Measurements from ENCODE around the gene ARHGAP27. TPM values are rescaled to one million over a fixed set of nuclear protein-coding genes. Genes with fewer than 3 reads are reported as not detected.

The ARHGAP27 gene
- total RNA-seq, 1 donor from 2014 or later: 1.0 TPM

DNA sequence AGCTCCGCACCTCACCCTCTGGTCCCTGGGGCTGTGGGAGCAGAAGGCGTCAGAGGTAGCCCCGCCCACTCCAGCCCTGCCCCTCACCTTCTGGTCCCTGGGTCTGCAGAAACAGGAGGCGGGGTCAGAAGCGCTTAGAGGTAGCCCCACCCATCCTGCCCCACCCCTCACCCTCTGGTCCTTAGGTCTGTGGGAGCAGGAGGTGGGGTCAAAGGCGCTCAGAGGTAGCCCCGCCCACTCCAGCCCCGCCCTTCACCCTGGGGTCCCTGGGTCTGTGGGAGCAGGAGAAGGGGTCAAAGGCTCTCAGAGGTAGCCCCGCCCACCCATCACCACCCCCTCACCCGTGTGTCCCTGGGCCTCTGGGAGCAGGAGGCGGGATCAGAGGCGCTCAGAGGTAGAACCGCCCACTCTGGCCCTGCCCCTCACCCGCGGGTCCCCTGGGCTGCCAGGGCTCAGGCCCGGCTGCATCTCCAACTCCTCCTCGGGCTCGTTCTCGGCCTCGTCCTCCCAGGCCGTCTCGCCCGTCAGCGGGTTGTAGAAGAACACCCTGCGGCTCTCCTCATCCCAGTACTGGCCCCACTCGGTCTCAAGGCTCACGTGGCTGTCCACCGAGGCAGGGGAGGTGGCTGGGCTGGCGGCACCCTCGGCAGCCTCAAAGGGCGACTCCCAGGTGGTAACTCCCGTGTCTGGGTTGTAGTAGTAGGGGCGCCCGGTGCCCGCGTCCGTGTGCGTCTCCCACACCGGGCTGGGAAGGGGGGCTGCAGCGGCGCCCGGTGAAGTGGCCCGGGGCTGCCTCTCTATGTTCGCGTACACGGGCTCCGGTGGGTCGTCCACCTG, 27.2 kb downstream of the ARHGAP27 start:
- H3K9ac ChIP-seq: no peak overlapping the region
- H3K36me3 ChIP-seq: no peaks in the 10 kb centered on the region
- no peaks in the 10 kb centered on the region for H3K9me3 ChIP-seq (ENCODE audit: low read depth)
- H4K20me1 ChIP-seq (ENCODE audit: low read depth): no peaks in the 10 kb centered on the region
- H3F3A ChIP-seq (ENCODE audit: low read depth): peaks cover 4% of the 10 kb centered on the region
- Mint-ChIP-seq H3K36me3 (no peaks in the 10 kb centered on the region), H3K9me3 (no peaks in the 10 kb centered on the region), H3K27ac (no peak overlapping the region), H3K4me1 (peaks cover 24% of the 10 kb centered on the region), H3K27me3 (ENCODE audit: insufficient read depth, low read depth) (peaks cover 4% of the 10 kb centered on the region), H3K4me3 (peak overlapping the region; percentile 72)
- TF ChIP-seq, protein P1, sequence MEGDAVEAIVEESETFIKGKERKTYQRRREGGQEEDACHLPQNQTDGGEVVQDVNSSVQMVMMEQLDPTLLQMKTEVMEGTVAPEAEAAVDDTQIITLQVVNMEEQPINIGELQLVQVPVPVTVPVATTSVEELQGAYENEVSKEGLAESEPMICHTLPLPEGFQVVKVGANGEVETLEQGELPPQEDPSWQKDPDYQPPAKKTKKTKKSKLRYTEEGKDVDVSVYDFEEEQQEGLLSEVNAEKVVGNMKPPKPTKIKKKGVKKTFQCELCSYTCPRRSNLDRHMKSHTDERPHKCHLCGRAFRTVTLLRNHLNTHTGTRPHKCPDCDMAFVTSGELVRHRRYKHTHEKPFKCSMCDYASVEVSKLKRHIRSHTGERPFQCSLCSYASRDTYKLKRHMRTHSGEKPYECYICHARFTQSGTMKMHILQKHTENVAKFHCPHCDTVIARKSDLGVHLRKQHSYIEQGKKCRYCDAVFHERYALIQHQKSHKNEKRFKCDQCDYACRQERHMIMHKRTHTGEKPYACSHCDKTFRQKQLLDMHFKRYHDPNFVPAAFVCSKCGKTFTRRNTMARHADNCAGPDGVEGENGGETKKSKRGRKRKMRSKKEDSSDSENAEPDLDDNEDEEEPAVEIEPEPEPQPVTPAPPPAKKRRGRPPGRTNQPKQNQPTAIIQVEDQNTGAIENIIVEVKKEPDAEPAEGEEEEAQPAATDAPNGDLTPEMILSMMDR (IDR thresholded peaks at IDR 0.05): no peak
- TF ChIP-seq EZH2 (IDR thresholded peaks at IDR 0.05) (no peak), EZH2phosphoT487 (IDR thresholded peaks at IDR 0.05) (no peak)
- no peak overlapping the region for H3K27ac ChIP-seq
- peak overlapping the region; percentile 51 for H3K4me3 ChIP-seq
- H2AFZ ChIP-seq (replicated peaks): peak overlapping the region; percentile 90
- H3K27me3 ChIP-seq: no peaks in the 10 kb centered on the region
- DNase-seq (ENCODE audit: low spot score): peak; percentile 97
- no peaks in the 10 kb centered on the region for H3K79me2 ChIP-seq (ENCODE audit: low read depth)
- peak overlapping the region; percentile 87 for H3K4me2 ChIP-seq
- peaks cover 13% of the 10 kb centered on the region for H3K4me1 ChIP-seq

DNA sequence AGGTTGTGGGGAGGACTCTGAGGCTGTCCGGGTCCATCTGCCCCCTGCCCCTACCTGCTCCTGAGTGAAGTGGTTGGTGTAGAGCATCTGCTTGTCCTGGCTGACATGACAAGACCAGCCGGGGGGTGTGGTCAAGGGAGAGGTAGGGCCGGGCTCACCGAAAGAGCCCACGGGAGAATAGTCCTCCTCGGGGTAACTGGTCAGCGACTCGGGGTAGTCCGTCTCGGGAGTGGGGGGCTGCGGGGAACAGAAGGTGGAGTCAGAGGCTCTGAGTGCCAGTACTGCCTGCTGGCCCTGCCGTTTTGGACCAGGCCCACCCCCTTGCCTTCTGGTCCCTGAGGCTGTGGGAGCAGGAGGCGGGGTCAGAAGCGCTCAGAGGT, 27.8 kb downstream of the ARHGAP27 start:
- H3K4me3 Mint-ChIP-seq: no peak overlapping the region
- H3K27ac Mint-ChIP-seq: no peak overlapping the region
- TF ChIP-seq EZH2 (IDR thresholded peaks at IDR 0.05) (no peak), EZH2phosphoT487 (IDR thresholded peaks at IDR 0.05) (no peak)
- TF ChIP-seq, protein P1 (IDR thresholded peaks at IDR 0.05): no peak
- DNase-seq (ENCODE audit: low spot score): no peak
- no peak overlapping the region for H2AFZ ChIP-seq (replicated peaks)
- H3K4me2 ChIP-seq: peak overlapping the region; percentile 87
- H3K79me2 ChIP-seq (ENCODE audit: low read depth): no peaks in the 10 kb centered on the region
- no peaks in the 10 kb centered on the region for H3K27me3 ChIP-seq
- no peaks in the 10 kb centered on the region for H3K9me3 Mint-ChIP-seq
- peaks cover 4% of the 10 kb centered on the region for H3K27me3 Mint-ChIP-seq (ENCODE audit: insufficient read depth, low read depth)
- H3K4me1 ChIP-seq: peaks cover 11% of the 10 kb centered on the region
- peaks cover 21% of the 10 kb centered on the region for H3K4me1 Mint-ChIP-seq
- H3K36me3 Mint-ChIP-seq: no peaks in the 10 kb centered on the region
- H3F3A ChIP-seq (ENCODE audit: low read depth): peaks cover 4% of the 10 kb centered on the region
- no peaks in the 10 kb centered on the region for H4K20me1 ChIP-seq (ENCODE audit: low read depth)
- no peak overlapping the region for H3K27ac ChIP-seq
- H3K36me3 ChIP-seq: no peaks in the 10 kb centered on the region
- no peaks in the 10 kb centered on the region for H3K9me3 ChIP-seq (ENCODE audit: low read depth)
- H3K4me3 ChIP-seq: no peak overlapping the region
- H3K9ac ChIP-seq: no peak overlapping the region

DNA sequence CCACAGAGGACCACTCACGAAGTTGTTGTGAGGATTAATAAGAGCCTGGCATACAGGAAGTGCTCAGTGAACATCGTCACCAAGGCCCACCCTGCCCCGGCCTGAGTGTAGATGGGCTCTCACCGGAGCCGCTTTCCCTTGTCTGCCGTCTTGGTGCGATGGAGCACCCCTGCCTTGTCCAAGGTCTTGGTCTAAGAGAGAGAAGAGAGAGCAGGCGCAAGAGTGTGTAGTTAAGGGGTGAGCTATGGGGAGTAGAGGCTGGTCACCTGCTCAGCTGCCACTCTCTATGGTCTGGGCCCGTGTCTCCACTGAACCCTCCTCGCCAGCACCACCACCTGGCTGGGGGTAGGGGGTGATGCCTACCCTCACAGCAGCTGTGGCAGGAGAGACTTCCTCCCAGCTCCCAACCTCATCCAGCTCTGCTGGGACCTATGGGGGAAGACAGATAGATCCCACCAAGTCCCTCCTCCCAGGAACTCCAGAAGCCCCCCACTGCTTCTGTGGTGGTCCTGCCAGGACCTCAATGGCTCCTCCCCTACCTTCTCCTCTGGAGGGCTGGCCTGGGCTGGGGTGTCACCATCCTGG, 28.7 kb downstream of the ARHGAP27 start:
- peaks cover 11% of the 10 kb centered on the region for H3K4me1 ChIP-seq
- H3F3A ChIP-seq (ENCODE audit: low read depth): peaks cover 4% of the 10 kb centered on the region
- TF ChIP-seq EZH2phosphoT487 (IDR thresholded peaks at IDR 0.05): no peak
- no peaks in the 10 kb centered on the region for H3K9me3 ChIP-seq (ENCODE audit: low read depth)
- H3K27ac ChIP-seq: no peak overlapping the region
- Mint-ChIP-seq H3K36me3 (no peaks in the 10 kb centered on the region), H3K27me3 (ENCODE audit: insufficient read depth, low read depth) (peaks cover 2% of the 10 kb centered on the region), H3K4me1 (peaks cover 18% of the 10 kb centered on the region), H3K27ac (no peak overlapping the region), H3K9me3 (no peaks in the 10 kb centered on the region), H3K4me3 (no peak overlapping the region)
- H3K79me2 ChIP-seq (ENCODE audit: low read depth): no peaks in the 10 kb centered on the region
- H3K27me3 ChIP-seq: no peaks in the 10 kb centered on the region
- no peak overlapping the region for H3K4me3 ChIP-seq
- no peak for DNase-seq (ENCODE audit: low spot score)
- no peaks in the 10 kb centered on the region for H4K20me1 ChIP-seq (ENCODE audit: low read depth)
- H3K4me2 ChIP-seq: no peak overlapping the region
- no peaks in the 10 kb centered on the region for H3K36me3 ChIP-seq
- no peak overlapping the region for H3K9ac ChIP-seq
- no peak overlapping the region for H2AFZ ChIP-seq (replicated peaks)

DNA sequence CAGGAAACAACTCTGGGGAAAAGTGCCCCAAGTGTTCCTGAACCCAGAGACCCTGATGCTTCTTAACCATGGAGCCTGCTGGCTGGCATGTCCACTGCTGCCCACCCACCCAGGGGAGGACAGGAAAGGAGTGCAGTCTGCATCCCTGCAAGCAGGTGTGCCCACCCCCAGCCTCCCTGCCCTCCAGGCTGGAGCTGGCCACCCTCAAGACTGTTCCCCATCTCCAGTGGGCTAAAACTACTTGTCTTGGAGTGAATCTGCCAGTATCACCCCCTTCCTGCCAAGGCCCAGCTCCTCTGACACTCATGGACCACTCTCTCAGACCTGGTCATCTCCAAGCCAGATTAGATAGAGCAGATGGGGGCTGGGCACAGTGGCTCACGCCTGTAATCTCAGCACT, 29.8 kb downstream of the ARHGAP27 start:
- Histone ChIP-seq H3K4me1 (peaks cover 11% of the 10 kb centered on the region), H3K4me3 (no peak overlapping the region), H3K4me2 (no peak overlapping the region), H3K27me3 (no peaks in the 10 kb centered on the region), H2AFZ (replicated peaks) (no peak overlapping the region), H4K20me1 (ENCODE audit: low read depth) (no peaks in the 10 kb centered on the region), H3K27ac (no peak overlapping the region), H3K9me3 (ENCODE audit: low read depth) (no peaks in the 10 kb centered on the region), H3K9ac (no peak overlapping the region), H3K36me3 (no peaks in the 10 kb centered on the region), H3F3A (ENCODE audit: low read depth) (peaks cover 4% of the 10 kb centered on the region), H3K79me2 (ENCODE audit: low read depth) (no peaks in the 10 kb centered on the region)
- Mint-ChIP-seq H3K27ac (no peak overlapping the region), H3K27me3 (ENCODE audit: insufficient read depth, low read depth) (peaks cover 2% of the 10 kb centered on the region), H3K9me3 (no peaks in the 10 kb centered on the region), H3K4me1 (peaks cover 21% of the 10 kb centered on the region), H3K4me3 (no peak overlapping the region), H3K36me3 (no peaks in the 10 kb centered on the region)
- DNase-seq (ENCODE audit: low spot score): no peak
- TF ChIP-seq EZH2phosphoT487 (IDR thresholded peaks at IDR 0.05) (no peak), EZH2 (IDR thresholded peaks at IDR 0.05) (no peak)
- TF ChIP-seq, protein P1 (IDR thresholded peaks at IDR 0.05): no peak
